Panc1 (cell line): Measurements from ENCODE around the gene UBE2R2. TPM values are rescaled to one million over a fixed set of nuclear protein-coding genes. Genes with fewer than 3 reads are reported as not detected.
A peak's percentile ranks its signal among the peaks of the same experiment; 100 is the strongest.

Source experiments
- ATAC-seq: fragments of 200-7000 bp; cut with Tn5 transposase; 2 replicates; pipeline ENCODE4 v1.9.1; 2020; ENCODE audit warnings: mild to moderate bottlenecking, moderate library complexity
- BruUV-seq: library from RNA; stranded (reverse); fragments of 400-500 nt; replicated peaks from 2 replicates; lab custom pipeline; 2021; lab: Mats Ljungman, UMichigan
- CTCF ChIA-PET: fragments of 300-600 bp; sonication (Branson Sonifier 250); formaldehyde crosslinking; loops from one replicate; lab custom pipeline; 2022; ENCODE audit warnings: antibody characterized with exemption; lab: Charles Lee
- POLR2A ChIA-PET: fragments of 300-600 bp; sonication (Branson Sonifier 250); formaldehyde crosslinking; loops from one replicate; lab custom pipeline; 2022; ENCODE audit warnings: antibody characterized with exemption; lab: Charles Lee
- DNase-seq: peaks from one replicate; pipeline ENCODE4 v3.0.0-alpha.2; 2010; ENCODE audit warnings: low read depth, low spot score
- H3K27ac ChIP-seq: 2 replicates; pipeline ENCODE4 v1.5.1; 2011; ENCODE audit warnings: mild to moderate bottlenecking, low read length, inconsistent platforms
- H3K27me3 ChIP-seq: fragments of 200-500 bp; sonication (Bioruptor generic); 2 replicates; pipeline ENCODE4 v1.6.0; 2014; ENCODE audit warnings: low read length, inconsistent platforms; ENCODE audit not compliant: control insufficient read depth, insufficient read depth
- H3K36me3 ChIP-seq: fragments of 200-500 bp; sonication (Bioruptor generic); 2 replicates; pipeline ENCODE4 v1.5.1; 2014; ENCODE audit warnings: inconsistent platforms, mild to moderate bottlenecking, low read length, moderate library complexity; ENCODE audit not compliant: control insufficient read depth, insufficient read depth
- H3K4me1 ChIP-seq: 2 replicates; pipeline ENCODE4 v1.5.1; 2011; ENCODE audit warnings: inconsistent platforms, mild to moderate bottlenecking, low read length, moderate library complexity; ENCODE audit not compliant: control insufficient read depth, insufficient read depth
- H3K4me3 ChIP-seq, 2 experiments: 2 replicates each; pipeline ENCODE4 v1.5.1; 2011 to 2012; ENCODE audit warnings: low read depth in 2 of 2, low read length in 2 of 2, mild to moderate bottlenecking in 2 of 2, inconsistent platforms in 1 of 2, moderate library complexity in 1 of 2
- H3K9me3 ChIP-seq: fragments of 200-500 bp; sonication (Bioruptor generic); 2 replicates; pipeline ENCODE4 v1.5.1; 2014; ENCODE audit warnings: low read depth, mild to moderate bottlenecking, inconsistent platforms, low read length, moderate library complexity; ENCODE audit not compliant: control insufficient read depth, insufficient read depth
- CTCF ChIP-seq: fragments of 450-650 bp; IDR thresholded peaks from 2 replicates; pipeline ENCODE4 v1.5.1; 2017; ENCODE audit warnings: mild to moderate bottlenecking
- POLR2AphosphoS5 ChIP-seq: IDR thresholded peaks from 2 replicates; pipeline ENCODE4 v1.6.1; 2012; ENCODE audit warnings: mild to moderate bottlenecking, low read depth, low read length, moderate library complexity
- REST ChIP-seq, 2 experiments: IDR thresholded peaks; 2 replicates each; pipeline ENCODE4 v1.6.1; 2011 to 2012; ENCODE audit warnings: low read depth in 2 of 2, control low read depth in 1 of 2, low read length in 1 of 2, mild to moderate bottlenecking in 1 of 2, moderate library complexity in 1 of 2; ENCODE audit not compliant: insufficient read depth in 1 of 2
- TCF7L2 ChIP-seq: IDR thresholded peaks from 2 replicates; pipeline ENCODE4 v1.6.1; 2011; ENCODE audit warnings: mild to moderate bottlenecking, low read depth, low read length, inconsistent platforms
- in situ Hi-C: cut with HindIII; loops from 2 replicates; pipeline ENCODE4 v1.10.0; 2016; ENCODE audit warnings: low sequenced_read_pairs, low pct_unique_long_range_greater_than_20kb
- intact Hi-C: fragments of 100-400 bp; cut with micrococcal nuclease; formaldehyde crosslinking; loops from one replicate; pipeline ENCODE4 v1.10.0; 2022; ENCODE audit not compliant: unreplicated experiment
- total RNA-seq: library from RNA; stranded (reverse); gene quantifications from one replicate; pipeline ENCODE4 v1.2.1, GENCODE V29; 2021; ENCODE audit not compliant: unreplicated experiment

The UBE2R2 gene
- total RNA-seq, 1 experiment from 2014 or later, result 67.2 TPM

DNA sequence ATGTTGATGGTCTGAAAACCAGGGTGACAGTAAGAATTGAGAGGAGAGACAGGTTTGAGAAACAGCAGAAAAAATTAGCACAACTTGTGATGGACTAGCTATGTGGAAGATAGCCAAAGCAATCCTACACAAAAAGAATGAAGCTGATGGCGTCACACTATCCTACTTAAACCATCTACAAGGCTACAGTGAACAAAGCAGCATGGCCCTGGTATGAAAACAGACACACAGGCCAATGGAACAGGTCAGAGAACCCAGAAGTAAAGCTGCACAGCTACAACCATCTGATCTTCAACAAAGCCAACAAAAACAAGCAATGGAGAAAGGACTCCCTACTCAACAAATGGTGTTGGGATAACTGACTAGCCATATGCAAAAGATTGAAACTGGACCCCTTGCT is 7.5 kb upstream of the UBE2R2 start:
- POLR2A ChIA-PET, result no interaction called here
- Histone ChIP-seq H3K27ac (no peak overlapping the region), H3K4me1 (peaks cover 15% of the 10 kb centered on the region), H3K36me3 (no peaks in the 10 kb centered on the region), H3K9me3 (no peaks in the 10 kb centered on the region), H3K4me3 (no peak overlapping the region), H3K27me3 (no peaks in the 10 kb centered on the region)
- no TSS peak for BruUV-seq
- intact Hi-C loops (no loop called here), in situ Hi-C loops (no loop called here)
- CTCF ChIA-PET, result interaction anchor here (0.6 kb wide), 1 partner anchor 43 kb away, joined by 3 read pairs; no protein-coding TSS in a partner anchor
- ATAC-seq, result no peak
- no peak for TF ChIP-seq CTCF
- TF ChIP-seq POLR2AphosphoS5, result no peak
- no peak for DNase-seq

GRCh38 chr9:33813712-33814641 is 3.0 kb upstream of the UBE2R2 start:
- BruUV-seq, result no TSS peak
- peak overlapping the region; percentile 51 for H3K27ac ChIP-seq
- TF ChIP-seq TCF7L2 (no peak), REST (IDR thresholded peaks at IDR 0.05; ENCODE audit: insufficient read depth in 1 of 2, low read depth in 2 of 2, low read length in 1 of 2) (no peak), POLR2AphosphoS5 (no peak), CTCF (peak; percentile 79)
- ChIA-PET POLR2A (no interaction called here), CTCF (interaction anchor here (0.6 to 1.6 kb wide), 12 partner anchors 13 to 450 kb away, joined by 3 to 26 read pairs (median 6); no protein-coding TSS in a partner anchor)
- DNase-seq, result peak; percentile 80
- H3K36me3 ChIP-seq, result no peaks in the 10 kb centered on the region
- no peak overlapping the region for H3K4me3 ChIP-seq
- peaks cover 24% of the 10 kb centered on the region for H3K4me1 ChIP-seq
- in situ Hi-C loops, result no loop called here
- ATAC-seq, result peak; percentile 8
- no peaks in the 10 kb centered on the region for H3K27me3 ChIP-seq
- H3K9me3 ChIP-seq, result no peaks in the 10 kb centered on the region
- intact Hi-C loops, result loop anchor here (5.0 to 10.0 kb wide), 2 partner anchors 101 to 258 kb away; no protein-coding TSS in a partner anchor
